KOPT-K1 (cell line): ENCODE data around the gene RANBP3L.

ENCODE experiments used
- H3K27ac ChIP-seq: fragments of 200-600 bp; sonication (generic); 2 replicates; pipeline ENCODE4 v1.5.1; 2016; ENCODE audit warnings: antibody characterized with exemption, mild to moderate bottlenecking, low read depth, low read length; ENCODE audit not compliant: poor library complexity, severe bottlenecking
- H3K36me3 ChIP-seq: fragments of 200-600 bp; sonication (generic); 2 replicates; pipeline ENCODE4 v1.5.1; 2017; ENCODE audit warnings: antibody characterized with exemption, mild to moderate bottlenecking, low read length, moderate library complexity; ENCODE audit not compliant: insufficient read depth
- H3K9me3 ChIP-seq: fragments of 200-600 bp; sonication (generic); 2 replicates; pipeline ENCODE4 v1.5.1; 2017; ENCODE audit warnings: antibody characterized with exemption, low read length, mild to moderate bottlenecking; ENCODE audit not compliant: insufficient read depth, poor library complexity, severe bottlenecking

RANBP3L gene

DNA sequence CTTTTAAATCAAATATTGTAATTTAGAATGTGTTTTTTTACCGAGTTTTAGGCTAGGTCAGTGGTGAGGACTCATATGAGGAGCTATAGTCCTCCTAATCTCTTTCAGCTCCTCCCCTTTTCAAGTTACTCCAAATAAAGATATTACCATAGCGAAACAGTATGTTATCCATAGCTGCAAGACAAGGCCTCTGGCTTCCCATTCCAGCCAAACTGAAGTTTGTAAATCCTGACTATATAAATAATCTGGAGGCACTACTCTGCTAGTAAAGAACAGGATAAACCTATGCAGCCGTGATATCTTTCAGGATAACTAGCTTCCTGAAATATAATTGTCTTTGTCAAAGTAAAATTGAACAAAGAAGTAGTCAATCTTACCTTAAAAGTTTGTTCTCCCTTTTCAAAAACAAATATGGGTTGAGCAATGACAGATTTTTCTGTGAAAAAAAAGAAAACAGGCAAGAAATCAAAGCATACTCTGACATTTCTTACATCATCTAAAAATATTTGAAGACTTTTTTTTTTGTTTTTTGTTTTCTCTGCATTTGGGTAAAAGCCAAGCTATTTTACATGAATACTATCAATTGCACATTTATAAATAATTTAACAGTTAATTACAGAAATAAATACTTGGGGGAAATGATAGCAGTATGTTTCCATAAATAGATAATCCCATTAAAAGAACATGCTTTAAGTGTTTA lies 30.7 kb downstream of the RANBP3L start:
- Histone ChIP-seq H3K9me3 (no peaks in the 10 kb centered on the region), H3K36me3 (no peaks in the 10 kb centered on the region), H3K27ac (no peak overlapping the region)

GRCh38 chr5:36270175-36270574 lies 31.5 kb downstream of the RANBP3L start:
- Histone ChIP-seq H3K27ac (no peak overlapping the region), H3K36me3 (no peaks in the 10 kb centered on the region), H3K9me3 (no peaks in the 10 kb centered on the region)

- no peaks in the 10 kb centered on the region for H3K9me3 ChIP-seq
- no peak overlapping the region for H3K27ac ChIP-seq
- H3K36me3 ChIP-seq = no peaks in the 10 kb centered on the region
Measured at GRCh38 chr5:36269478-36269877, 32.2 kb downstream of the RANBP3L start.

DNA sequence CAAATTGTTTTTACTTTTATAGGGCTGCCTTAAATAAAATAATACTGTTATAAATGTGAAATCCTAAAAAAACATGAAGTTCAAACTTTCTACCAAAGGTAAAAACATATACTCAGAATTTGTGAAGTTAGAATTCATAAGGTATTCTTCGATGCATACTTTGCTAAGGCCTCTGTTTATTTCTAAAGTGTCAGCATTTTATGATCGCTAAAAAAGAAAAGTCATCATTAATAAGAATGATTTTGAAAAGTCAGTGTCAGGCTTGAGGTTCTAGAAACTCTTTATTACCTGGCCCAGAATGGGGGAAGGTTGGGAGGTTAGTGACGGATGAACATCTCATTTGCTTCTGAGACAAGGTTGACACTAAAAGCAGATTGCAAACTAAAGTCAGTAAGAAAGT lies 33.8 kb downstream of the RANBP3L start:
- Histone ChIP-seq H3K9me3 (no peaks in the 10 kb centered on the region), H3K27ac (no peak overlapping the region), H3K36me3 (no peaks in the 10 kb centered on the region)

GRCh38 chr5:36264202-36264760 lies 37.4 kb downstream of the RANBP3L start:
- Histone ChIP-seq H3K36me3 (no peaks in the 10 kb centered on the region), H3K27ac (no peak overlapping the region), H3K9me3 (no peaks in the 10 kb centered on the region)

DNA sequence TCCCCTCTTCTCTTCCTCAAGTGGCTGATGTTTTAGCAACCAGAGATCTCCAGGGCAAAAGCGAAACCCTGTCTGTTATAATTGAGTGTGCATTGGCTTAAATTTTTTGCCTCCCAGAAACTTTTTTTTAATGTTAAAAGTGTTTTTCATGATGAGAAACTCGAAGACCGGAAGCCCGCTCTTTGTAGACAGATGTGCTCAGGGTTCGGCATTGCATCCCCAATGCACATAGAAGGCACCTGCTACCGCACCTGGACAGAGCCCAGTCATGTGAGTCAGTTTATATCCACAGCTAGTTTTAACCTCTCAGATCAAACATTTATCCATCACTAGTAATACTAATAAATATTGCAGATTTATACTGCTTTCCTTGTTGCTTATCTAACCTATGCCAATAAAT lies 40.5 kb downstream of the RANBP3L start:
- no peaks in the 10 kb centered on the region for H3K36me3 ChIP-seq
- no peak overlapping the region for H3K27ac ChIP-seq
- no peaks in the 10 kb centered on the region for H3K9me3 ChIP-seq

GRCh38 chr5:36253575-36253974 lies 48.1 kb downstream of the RANBP3L start:
- Histone ChIP-seq H3K36me3 (no peaks in the 10 kb centered on the region), H3K9me3 (no peaks in the 10 kb centered on the region), H3K27ac (no peak overlapping the region)

DNA sequence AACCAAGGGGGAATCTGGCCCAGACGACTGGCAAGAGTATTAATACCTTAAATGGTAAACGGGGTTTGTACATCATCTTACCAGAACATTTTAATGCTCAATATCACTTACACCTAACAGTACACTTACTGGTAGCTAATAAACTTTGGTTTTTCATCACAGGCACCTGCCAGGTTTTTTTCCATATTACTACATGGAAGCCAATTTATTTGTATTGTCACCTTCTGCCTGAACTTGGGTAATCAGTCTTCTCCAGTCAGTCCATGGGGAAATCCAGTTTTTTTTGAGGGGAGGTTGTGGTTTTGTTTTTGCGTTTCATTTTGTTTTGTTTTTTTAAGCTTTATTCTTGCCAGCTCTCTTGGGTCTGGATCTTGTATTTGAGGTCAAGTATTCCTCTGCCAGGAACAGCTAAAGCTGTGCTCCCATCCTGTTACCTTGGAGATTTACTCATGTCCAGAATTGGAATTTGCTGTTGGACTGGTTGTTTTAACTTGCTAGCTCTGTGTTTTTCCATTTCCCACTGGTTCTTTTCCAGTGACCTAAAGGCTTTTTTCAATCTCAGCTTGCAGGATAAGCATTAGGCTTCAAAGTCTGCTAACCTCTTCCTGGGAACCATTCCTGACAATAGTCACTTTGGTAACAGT lies 48.9 kb downstream of the RANBP3L start:
- Histone ChIP-seq H3K36me3 (no peaks in the 10 kb centered on the region), H3K27ac (no peak overlapping the region), H3K9me3 (no peaks in the 10 kb centered on the region)

GRCh38 chr5:36251218-36251617 lies 50.5 kb downstream of the RANBP3L start:
- Histone ChIP-seq H3K36me3 (no peaks in the 10 kb centered on the region), H3K27ac (no peak overlapping the region), H3K9me3 (no peaks in the 10 kb centered on the region)

DNA sequence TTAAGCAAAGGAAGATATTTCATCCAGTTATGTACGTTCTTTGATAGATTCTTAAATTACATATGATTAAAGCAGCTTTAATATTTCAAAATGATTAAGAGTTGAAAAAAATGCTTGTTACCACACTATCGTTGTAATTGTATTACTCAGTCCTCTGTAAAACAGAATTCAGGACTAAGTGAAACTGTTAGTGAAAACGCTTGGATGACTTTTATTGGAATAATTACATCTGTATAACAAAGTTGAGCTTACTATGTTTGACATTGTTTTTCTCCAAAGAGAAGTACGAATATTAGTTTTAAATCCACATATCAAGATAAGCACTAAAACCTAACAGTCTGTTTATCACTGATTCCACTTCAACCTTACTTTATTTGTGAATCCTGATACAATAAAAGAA lies 51.3 kb downstream of the RANBP3L start:
- no peak overlapping the region for H3K27ac ChIP-seq
- H3K9me3 ChIP-seq = no peaks in the 10 kb centered on the region
- no peaks in the 10 kb centered on the region for H3K36me3 ChIP-seq

DNA sequence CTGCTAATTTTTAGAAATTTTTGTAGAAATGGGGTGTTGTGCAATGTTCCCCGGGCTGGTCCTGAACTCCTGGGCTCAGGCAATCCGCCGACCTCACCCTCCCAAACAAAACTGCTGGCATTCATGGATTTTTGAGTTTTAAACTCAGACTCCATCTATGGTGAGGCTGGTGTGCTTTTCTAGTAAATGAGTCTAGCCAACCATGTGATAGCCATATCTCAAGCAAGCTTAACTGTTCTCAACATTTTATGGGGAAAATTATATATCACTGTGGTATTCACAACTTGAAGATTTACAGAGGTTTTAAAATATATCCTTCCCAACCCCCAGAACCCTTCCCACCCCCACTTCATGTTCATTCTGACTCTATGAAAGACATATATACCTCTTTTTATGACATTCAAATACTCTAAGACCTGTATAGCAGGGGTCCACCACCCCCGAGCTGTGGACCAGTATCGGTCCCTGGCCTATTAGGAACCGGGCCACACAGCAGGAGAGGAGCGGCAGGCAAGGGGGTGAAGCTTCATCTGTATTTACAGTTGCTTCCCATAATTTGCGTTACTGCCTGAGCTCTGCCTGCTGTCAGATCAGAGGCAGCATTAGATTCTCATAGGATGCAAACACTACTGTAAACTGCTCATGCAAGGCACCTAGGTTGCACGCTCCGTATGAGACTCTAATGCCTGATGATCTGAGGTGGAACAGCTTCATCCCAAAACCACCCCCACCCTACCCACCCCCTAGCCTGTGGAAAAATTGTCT lies 55.5 kb downstream of the RANBP3L start:
- Histone ChIP-seq H3K9me3 (no peaks in the 10 kb centered on the region), H3K36me3 (no peaks in the 10 kb centered on the region)

DNA sequence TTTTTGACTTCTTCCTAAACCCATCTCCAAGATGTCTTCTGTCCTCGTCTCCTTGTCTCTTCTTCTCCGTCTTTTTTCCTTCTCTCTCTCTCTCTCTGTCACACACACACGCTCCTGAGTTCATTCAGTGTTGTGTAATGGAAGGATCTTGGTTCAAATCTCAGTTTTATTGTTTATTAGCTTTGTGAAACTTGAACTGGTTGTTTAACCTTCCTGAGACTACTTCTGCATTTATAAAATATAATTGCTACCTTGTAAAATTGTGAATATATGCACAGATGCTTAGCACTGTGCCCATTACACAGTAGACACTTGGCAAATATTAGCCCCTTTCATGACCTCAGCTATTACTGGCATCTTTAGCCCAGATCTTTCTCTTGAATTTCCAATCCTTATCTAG lies 57.6 kb downstream of the RANBP3L start:
- Histone ChIP-seq H3K36me3 (no peaks in the 10 kb centered on the region), H3K27ac (no peak overlapping the region), H3K9me3 (no peaks in the 10 kb centered on the region)

More for the DNA sequence above, 55.5 kb downstream of the RANBP3L start:
- no peak overlapping the region for H3K27ac ChIP-seq

DNA sequence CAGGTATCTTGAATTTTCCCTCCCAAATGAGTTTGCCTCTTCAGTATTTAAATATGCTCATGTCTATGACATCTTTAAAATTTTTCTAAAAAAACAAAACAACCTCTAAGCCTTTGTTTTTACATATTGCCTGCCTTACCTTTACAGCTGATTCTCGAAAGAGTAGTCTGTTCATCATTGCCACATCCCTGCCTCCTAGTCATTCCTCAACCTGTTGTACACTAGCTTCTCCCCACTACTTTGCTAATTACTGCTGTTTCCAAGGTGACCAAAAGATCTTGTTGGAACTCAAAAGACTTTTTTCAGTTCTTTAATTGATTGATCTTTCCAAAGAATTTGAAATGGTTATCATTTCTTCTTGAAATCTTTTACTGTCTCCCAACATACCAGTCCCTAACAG lies 58.0 kb downstream of the RANBP3L start:
- Histone ChIP-seq H3K36me3 (no peaks in the 10 kb centered on the region), H3K27ac (no peak overlapping the region), H3K9me3 (no peaks in the 10 kb centered on the region)

DNA sequence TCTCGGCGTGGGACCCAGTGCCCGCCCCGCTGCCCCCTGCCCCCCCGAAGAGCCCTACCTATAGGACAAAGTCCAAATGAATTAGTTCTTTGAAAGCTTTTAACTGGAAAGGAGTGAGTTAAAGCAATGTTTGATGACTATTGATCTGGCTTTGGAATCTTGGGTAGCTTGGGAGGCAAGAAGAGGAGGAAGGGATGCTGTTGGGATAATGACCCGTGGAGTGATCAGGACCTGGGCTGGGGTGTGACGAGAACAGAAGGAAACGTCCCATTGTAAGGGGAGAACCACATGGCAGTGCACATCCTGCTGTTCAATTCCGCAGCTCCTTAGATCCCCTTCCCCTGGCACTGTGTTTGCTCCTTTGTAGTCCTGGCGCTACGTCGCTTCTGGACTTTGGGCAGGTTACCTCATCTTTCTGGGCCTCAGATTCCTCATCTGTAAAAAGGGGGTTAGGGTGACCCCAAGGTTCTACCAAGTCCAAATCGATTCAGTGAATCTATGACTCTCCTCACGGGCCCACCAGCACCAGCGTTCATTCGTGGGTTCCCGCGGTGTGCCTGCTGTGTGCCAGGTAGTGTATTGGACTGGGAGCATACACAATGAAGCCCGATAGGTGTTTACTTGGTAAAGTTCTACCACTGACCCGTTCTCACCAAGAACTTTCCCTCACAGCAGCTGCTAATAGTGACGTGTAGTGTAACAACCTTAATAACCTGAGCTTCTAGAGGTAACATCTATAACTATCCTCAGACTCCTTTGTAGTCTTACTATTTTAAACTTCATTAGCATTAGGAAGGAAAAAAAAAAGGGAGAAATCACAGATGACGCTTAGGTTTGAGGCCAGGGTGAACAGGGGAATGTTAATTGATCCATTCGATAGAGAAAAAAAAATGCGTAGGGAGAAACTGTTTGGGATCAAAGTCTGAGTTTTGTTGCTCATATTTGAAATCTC lies 58.9 kb downstream of the RANBP3L start:
- no peaks in the 10 kb centered on the region for H3K9me3 ChIP-seq
- H3K27ac ChIP-seq = peak overlapping the region; percentile 85
- no peaks in the 10 kb centered on the region for H3K36me3 ChIP-seq
